ENCODE measurements around the gene ABHD3. TPM values are rescaled to one million over a fixed set of nuclear protein-coding genes. Genes with fewer than 3 reads are reported as not detected.
A peak's percentile ranks its signal among the peaks of the same experiment; 100 is the strongest.
"Not testable (repeated sequence)": the region's sequence is repeated elsewhere in the genome, so short reads cannot be mapped to it uniquely, and the experiment has no call there.

ABHD3 gene
- polyA plus RNA-seq, 1 donor from 2014 or later, result 7.9 TPM

DNA sequence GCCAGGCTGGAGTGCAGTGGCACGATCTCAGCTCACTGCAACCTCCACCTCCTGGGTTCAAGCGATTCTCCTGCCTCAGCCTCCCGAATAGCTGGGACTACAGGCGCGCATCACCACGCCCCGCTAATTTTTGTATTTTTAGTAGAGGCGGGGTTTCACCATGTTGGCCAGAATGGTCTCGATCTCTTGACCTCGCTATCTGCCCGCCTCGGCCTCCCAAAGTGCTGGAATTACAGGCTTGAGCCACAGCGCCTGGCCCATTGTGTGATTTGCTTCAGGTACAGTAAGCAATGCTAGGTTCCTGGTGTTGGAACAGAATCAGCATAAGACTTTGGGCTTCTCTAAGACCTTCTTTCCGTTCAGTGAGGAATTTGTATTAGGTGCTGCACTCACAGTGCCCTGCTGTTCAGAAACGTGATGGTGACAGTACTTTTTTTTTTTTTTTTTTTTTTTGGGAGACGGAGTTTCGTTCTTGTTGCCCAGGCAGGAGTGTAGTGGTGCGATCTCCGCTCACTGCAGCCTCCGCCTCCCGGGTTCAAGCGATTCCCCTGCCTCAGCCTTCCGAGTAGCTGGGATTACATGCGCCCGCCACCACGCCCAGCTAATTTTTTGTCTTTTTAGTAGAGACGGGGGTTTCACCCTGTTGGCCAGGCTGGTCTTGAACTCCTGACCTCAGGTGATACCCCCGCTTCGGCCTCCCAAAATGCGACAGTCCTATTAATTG, 93.0 kb downstream of the ABHD3 start:
- H4K20me1 ChIP-seq (ENCODE audit: insufficient read depth); H3K36me3 ChIP-seq (ENCODE audit: insufficient read depth, low read length); H3K9me3 ChIP-seq (ENCODE audit: low read length); H3F3A ChIP-seq (ENCODE audit: insufficient read depth, low read length, poor library complexity, severe bottlenecking); H3K9me2 ChIP-seq (ENCODE audit: insufficient read depth, low read length); H3K4me2 ChIP-seq (ENCODE audit: low read length); H3K27me3 ChIP-seq (ENCODE audit: insufficient read depth, low read depth, low read length); H3K9ac ChIP-seq (ENCODE audit: low read length): not testable (repeated sequence)
- Histone ChIP-seq H3K79me2 (replicated peaks; ENCODE audit: insufficient read depth, low read length) (peaks cover 36% of the 10 kb centered on the region), H3K27ac (ENCODE audit: low read length) (peak overlapping the region; percentile 88), H2AFZ (ENCODE audit: low read depth, low read length) (peak overlapping the region; percentile 93), H3K4me3 (ENCODE audit: low read length) (peak overlapping the region; percentile 95)

DNA sequence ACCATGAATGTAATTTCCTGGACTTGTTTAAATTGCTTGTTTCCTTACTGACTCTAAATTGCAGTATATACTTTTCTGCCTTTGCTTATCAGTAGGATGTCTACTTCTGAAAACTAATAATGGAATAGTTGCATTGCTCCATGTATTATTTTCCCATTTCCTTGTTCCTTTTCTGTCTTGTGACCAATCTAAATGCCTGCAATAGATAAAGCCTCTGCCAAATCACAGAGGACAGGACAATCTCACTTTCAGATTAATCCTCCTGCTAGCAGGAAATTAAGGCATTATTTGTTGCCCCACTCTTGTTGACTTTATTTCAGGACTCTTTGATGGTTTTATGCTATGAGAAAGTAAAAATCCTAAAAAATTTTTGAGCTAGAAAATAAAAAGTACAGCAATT, 99.4 kb downstream of the ABHD3 start:
- Histone ChIP-seq H3K9me3 (ENCODE audit: low read length) (no peaks in the 10 kb centered on the region), H4K20me1 (ENCODE audit: insufficient read depth) (no peaks in the 10 kb centered on the region), H3F3A (ENCODE audit: insufficient read depth, low read length, poor library complexity, severe bottlenecking) (no peaks in the 10 kb centered on the region), H3K9me2 (ENCODE audit: insufficient read depth, low read length) (no peaks in the 10 kb centered on the region), H3K27me3 (ENCODE audit: insufficient read depth, low read depth, low read length) (no peaks in the 10 kb centered on the region), H3K27ac (ENCODE audit: low read length) (no peak overlapping the region), H3K79me2 (replicated peaks; ENCODE audit: insufficient read depth, low read length) (no peaks in the 10 kb centered on the region), H3K4me2 (ENCODE audit: low read length) (no peak overlapping the region), H2AFZ (ENCODE audit: low read depth, low read length) (no peak overlapping the region), H3K36me3 (ENCODE audit: insufficient read depth, low read length) (no peaks in the 10 kb centered on the region), H3K9ac (ENCODE audit: low read length) (no peak overlapping the region), H3K4me3 (ENCODE audit: low read length) (no peak overlapping the region)
- TF ChIP-seq SMC3 (conservative IDR thresholded peaks at IDR 0.05; ENCODE audit: poor library complexity), result no peak
- TF ChIP-seq, protein P1, sequence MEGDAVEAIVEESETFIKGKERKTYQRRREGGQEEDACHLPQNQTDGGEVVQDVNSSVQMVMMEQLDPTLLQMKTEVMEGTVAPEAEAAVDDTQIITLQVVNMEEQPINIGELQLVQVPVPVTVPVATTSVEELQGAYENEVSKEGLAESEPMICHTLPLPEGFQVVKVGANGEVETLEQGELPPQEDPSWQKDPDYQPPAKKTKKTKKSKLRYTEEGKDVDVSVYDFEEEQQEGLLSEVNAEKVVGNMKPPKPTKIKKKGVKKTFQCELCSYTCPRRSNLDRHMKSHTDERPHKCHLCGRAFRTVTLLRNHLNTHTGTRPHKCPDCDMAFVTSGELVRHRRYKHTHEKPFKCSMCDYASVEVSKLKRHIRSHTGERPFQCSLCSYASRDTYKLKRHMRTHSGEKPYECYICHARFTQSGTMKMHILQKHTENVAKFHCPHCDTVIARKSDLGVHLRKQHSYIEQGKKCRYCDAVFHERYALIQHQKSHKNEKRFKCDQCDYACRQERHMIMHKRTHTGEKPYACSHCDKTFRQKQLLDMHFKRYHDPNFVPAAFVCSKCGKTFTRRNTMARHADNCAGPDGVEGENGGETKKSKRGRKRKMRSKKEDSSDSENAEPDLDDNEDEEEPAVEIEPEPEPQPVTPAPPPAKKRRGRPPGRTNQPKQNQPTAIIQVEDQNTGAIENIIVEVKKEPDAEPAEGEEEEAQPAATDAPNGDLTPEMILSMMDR (IDR thresholded peaks at IDR 0.05; ENCODE audit: poor library complexity, severe bottlenecking), result no peak
- no peak for TF ChIP-seq MXI1 (conservative IDR thresholded peaks at IDR 0.05; ENCODE audit: poor library complexity, severe bottlenecking)
- TF ChIP-seq POLR2AphosphoS5 (IDR thresholded peaks at IDR 0.05), result no peak
- TF ChIP-seq, protein P2, sequence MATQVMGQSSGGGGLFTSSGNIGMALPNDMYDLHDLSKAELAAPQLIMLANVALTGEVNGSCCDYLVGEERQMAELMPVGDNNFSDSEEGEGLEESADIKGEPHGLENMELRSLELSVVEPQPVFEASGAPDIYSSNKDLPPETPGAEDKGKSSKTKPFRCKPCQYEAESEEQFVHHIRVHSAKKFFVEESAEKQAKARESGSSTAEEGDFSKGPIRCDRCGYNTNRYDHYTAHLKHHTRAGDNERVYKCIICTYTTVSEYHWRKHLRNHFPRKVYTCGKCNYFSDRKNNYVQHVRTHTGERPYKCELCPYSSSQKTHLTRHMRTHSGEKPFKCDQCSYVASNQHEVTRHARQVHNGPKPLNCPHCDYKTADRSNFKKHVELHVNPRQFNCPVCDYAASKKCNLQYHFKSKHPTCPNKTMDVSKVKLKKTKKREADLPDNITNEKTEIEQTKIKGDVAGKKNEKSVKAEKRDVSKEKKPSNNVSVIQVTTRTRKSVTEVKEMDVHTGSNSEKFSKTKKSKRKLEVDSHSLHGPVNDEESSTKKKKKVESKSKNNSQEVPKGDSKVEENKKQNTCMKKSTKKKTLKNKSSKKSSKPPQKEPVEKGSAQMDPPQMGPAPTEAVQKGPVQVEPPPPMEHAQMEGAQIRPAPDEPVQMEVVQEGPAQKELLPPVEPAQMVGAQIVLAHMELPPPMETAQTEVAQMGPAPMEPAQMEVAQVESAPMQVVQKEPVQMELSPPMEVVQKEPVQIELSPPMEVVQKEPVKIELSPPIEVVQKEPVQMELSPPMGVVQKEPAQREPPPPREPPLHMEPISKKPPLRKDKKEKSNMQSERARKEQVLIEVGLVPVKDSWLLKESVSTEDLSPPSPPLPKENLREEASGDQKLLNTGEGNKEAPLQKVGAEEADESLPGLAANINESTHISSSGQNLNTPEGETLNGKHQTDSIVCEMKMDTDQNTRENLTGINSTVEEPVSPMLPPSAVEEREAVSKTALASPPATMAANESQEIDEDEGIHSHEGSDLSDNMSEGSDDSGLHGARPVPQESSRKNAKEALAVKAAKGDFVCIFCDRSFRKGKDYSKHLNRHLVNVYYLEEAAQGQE (IDR thresholded peaks at IDR 0.05; ENCODE audit: borderline replicate concordance), result no peak
- TF ChIP-seq EZH2 (IDR thresholded peaks at IDR 0.05; ENCODE audit: borderline replicate concordance, insufficient read depth, low read length, poor library complexity, severe bottlenecking), result no peak
- no peak for TF ChIP-seq RAD21 (conservative IDR thresholded peaks at IDR 0.05)
- no peak for TF ChIP-seq TAF1 (IDR thresholded peaks at IDR 0.05; ENCODE audit: low read depth)
- no peak for TF ChIP-seq EP300 (conservative IDR thresholded peaks at IDR 0.05; ENCODE audit: poor library complexity, severe bottlenecking)

Data from neural cell (in vitro differentiated cells).